ENCODE results near the gene DTNB.
A peak's percentile ranks its signal among the peaks of the same experiment; 100 is the strongest.

DTNB gene

DNA sequence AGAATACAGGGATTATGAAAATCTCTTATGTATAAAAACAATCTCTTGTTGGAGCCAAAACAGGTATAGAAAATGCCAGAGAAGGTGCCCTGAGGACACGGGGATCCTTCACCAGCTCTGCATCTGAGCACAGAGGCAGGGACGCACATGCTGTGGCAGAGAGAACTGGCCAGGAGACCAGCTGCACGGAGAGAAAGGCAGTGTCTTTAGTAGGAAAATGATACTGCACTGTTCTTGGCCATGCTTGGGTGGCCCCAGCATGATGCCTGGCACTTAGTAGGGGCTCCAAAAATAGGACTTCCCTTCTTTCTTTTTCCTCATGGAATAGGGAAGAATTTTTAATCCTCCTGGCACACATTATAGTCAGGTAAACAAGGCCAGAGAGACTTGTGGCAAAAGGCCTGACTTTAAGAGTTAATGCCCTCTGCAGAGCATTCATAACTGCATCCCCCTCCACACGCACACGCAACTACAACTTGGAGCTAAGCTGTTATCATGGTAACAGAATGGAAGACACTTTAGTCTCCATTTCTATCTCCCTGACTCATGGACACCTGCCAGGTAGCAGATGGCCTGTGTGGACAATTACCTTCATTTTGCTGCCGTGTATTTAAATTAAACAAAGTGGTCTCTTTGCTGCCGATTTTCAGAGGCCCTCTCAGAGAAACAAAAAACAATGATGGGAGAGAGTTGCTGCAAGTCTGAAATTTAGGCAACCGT, 271.9 kb downstream of the DTNB start:
- peaks cover 80% of the 10 kb centered on the region for H3K4me1 Mint-ChIP-seq
- no peak overlapping the region for H3K4me3 Mint-ChIP-seq
- no peaks in the 10 kb centered on the region for H3K27me3 Mint-ChIP-seq
- no peaks in the 10 kb centered on the region for H3K36me3 Mint-ChIP-seq
- H3K9me3 Mint-ChIP-seq = no peaks in the 10 kb centered on the region
- H3K27ac Mint-ChIP-seq = peak overlapping the region; percentile 80
- ATAC-seq = no peak

DNA sequence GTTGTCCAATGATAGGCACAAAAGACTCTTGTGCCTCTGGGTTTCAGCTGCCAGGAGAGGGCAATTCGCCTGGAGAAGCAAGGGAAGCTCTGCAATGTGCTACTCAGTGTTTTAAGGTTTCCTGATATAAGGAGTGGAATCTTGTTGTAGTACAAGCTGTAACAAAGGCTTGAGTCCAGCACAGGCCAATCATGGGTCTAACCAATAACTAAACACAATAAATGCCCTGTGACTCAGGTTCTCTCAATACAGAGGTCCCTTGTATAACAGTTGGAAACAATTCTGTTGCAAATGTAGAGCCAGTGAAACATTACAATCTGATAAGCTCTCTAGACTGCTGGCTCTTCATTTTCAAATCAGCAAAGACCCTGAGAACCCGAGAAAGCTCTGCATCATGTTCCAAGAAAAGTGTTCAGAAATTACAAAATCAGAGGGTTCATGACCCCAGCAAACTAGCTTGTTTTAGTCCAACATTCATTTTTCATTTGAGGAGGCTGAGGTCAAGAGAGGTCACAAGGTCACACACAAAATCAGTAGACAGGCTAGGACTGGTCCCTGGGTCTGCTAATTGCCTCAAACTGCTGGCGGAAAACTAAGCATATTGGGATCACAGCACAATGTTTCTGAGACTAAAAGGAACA, 272.7 kb downstream of the DTNB start:
- Mint-ChIP-seq H3K4me1 (peaks cover 74% of the 10 kb centered on the region), H3K36me3 (no peaks in the 10 kb centered on the region), H3K27ac (peak overlapping the region; percentile 80), H3K27me3 (no peaks in the 10 kb centered on the region), H3K4me3 (no peak overlapping the region), H3K9me3 (no peaks in the 10 kb centered on the region)
- ATAC-seq = no peak

DNA sequence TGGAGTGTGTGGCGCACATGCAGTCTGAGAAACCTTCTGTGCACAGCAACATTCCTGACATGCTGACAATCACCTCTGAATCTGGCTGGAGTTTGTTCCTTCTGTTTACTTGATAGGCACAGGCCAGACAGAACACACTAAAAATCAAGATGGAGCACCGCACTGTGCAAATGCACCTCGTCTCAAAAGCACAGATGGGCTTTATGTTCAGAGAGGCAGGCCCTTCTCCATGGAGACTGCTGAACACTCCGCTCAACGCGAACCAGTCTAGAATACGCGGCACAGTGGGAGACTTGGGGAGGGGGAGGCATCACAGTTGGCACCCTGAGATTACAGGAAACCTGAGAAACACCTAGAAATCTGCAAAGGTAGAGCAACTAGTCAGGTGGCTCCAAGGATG, 273.2 kb downstream of the DTNB start:
- Mint-ChIP-seq H3K4me3 (no peak overlapping the region), H3K36me3 (no peaks in the 10 kb centered on the region), H3K9me3 (no peaks in the 10 kb centered on the region), H3K27me3 (no peaks in the 10 kb centered on the region), H3K4me1 (peaks cover 70% of the 10 kb centered on the region), H3K27ac (peak overlapping the region; percentile 80)
- no peak for ATAC-seq

DNA sequence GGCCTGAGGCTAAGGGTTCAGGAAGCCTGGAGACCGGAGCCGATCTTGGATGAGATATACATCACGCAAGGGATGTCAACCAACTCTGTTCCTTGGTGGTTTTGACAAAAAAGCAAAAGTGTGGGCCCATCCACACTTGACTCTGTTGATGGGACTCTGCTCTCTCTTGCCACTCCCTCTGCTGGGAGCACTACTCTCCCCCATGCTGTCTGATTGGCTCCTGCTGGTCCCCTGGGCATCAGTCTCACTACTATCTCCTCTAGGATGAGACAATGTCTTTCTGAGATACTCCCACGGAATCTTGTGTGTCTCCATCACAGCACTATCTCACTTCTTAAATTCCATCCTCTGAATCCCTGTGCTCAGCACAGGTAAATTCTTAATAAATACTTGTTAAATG, 274.8 kb downstream of the DTNB start:
- Mint-ChIP-seq H3K27me3 (no peaks in the 10 kb centered on the region), H3K4me1 (peaks cover 58% of the 10 kb centered on the region), H3K9me3 (no peaks in the 10 kb centered on the region), H3K27ac (no peak overlapping the region), H3K4me3 (no peak overlapping the region), H3K36me3 (no peaks in the 10 kb centered on the region)
- no peak for ATAC-seq

DNA sequence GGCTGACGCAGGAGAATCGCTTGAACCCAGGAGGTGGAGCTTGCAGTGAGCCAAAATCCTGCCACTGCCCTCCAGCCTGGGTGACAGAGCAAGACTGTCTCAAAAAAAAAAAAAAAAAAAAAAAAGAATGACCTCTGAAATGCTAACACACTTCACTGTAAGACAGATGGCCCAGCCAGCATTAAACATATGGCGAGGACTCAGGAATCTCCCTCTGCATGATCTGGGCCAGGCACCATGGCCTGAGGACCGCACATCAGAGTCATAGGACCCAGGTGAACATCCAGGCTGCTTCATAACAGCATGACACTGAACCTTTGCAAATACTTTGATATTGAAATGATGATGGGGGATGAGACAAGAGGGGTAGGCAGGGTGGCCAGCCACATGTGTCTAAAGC, 275.6 kb downstream of the DTNB start:
- no peaks in the 10 kb centered on the region for H3K27me3 Mint-ChIP-seq
- H3K27ac Mint-ChIP-seq = no peak overlapping the region
- no peak for ATAC-seq
- H3K36me3 Mint-ChIP-seq = no peaks in the 10 kb centered on the region
- H3K4me1 Mint-ChIP-seq = peaks cover 54% of the 10 kb centered on the region
- H3K4me3 Mint-ChIP-seq = no peak overlapping the region
- no peaks in the 10 kb centered on the region for H3K9me3 Mint-ChIP-seq

DNA sequence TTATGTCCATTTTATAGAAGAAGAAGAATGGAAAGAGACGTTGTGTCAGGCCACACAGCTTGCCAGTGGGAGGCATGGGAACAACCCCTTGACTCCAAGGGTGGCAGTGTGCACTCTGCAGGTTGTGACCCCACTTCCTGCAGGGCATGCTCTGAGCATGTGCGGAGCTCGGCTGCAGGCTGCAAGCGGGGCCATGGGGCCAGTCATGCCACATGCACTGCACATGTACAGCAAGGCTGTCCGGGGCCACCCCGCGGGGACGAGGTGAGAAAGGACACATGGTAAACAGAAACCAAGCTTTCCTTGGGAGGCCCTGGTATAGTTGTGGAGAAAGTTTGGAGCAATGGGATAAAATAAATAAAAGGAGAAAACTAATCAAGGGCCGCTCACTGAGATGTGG, 284.2 kb downstream of the DTNB start:
- no peak for ATAC-seq
- Mint-ChIP-seq H3K27me3 (no peaks in the 10 kb centered on the region), H3K4me1 (peaks cover 54% of the 10 kb centered on the region), H3K36me3 (peaks cover 26% of the 10 kb centered on the region), H3K9me3 (no peaks in the 10 kb centered on the region), H3K27ac (peak overlapping the region; percentile 78), H3K4me3 (no peak overlapping the region)

DNA sequence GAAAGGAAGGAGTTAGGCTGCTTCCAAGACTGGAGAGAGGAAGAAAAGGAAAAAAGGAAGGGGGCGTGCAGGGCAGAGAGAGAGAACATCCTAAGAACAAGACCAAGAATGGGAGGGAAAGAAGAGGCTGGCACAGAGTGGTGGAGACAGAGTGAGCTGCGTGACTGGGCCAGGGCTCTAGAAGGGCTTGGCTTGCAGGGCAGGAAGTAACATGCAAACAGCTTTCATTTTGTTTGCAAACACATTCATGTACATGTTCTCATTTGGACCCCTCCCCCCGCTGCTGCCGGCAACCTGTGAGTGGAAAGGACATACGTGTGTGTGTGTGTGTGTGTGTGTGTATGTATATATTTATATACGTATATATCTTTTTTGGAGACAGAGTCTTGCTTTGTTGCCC, 284.9 kb downstream of the DTNB start:
- Mint-ChIP-seq H3K27me3 (no peaks in the 10 kb centered on the region), H3K4me1 (peaks cover 54% of the 10 kb centered on the region), H3K27ac (peak overlapping the region; percentile 78), H3K4me3 (peak overlapping the region; percentile 56), H3K36me3 (peaks cover 26% of the 10 kb centered on the region), H3K9me3 (no peaks in the 10 kb centered on the region)
- ATAC-seq = peak; percentile 82

DNA sequence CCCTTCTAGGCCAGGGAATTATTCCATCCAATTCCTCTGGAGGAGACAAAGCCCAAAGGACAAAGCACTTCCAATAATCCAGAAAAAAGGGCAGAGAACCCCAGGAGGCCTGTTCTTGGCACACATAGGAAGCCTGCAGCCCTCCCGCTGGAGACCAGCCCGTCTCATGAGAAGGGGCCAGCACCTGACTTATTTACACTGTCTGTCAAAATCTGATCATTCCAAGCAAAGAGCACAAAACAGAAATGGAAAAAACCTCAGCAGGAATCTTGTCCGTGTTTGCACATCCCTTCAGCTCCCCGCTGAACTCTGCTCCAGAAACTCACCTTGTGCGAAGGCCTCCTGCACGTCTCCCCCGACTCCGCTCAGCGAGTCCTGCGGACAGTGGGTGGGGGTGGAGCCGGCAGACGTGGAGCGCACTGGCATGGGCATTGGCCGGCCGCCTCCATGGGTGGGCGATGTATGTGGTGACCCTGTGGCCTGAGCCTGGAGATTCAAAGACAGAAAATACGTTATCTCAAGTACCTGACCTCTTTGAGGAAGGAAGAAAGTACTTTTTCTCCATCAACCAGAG, 285.4 kb downstream of the DTNB start:
- Mint-ChIP-seq H3K4me3 (peak overlapping the region; percentile 56), H3K36me3 (peaks cover 26% of the 10 kb centered on the region), H3K27me3 (no peaks in the 10 kb centered on the region), H3K4me1 (peaks cover 53% of the 10 kb centered on the region), H3K9me3 (no peaks in the 10 kb centered on the region), H3K27ac (peak overlapping the region; percentile 78)
- no peak for ATAC-seq

DNA sequence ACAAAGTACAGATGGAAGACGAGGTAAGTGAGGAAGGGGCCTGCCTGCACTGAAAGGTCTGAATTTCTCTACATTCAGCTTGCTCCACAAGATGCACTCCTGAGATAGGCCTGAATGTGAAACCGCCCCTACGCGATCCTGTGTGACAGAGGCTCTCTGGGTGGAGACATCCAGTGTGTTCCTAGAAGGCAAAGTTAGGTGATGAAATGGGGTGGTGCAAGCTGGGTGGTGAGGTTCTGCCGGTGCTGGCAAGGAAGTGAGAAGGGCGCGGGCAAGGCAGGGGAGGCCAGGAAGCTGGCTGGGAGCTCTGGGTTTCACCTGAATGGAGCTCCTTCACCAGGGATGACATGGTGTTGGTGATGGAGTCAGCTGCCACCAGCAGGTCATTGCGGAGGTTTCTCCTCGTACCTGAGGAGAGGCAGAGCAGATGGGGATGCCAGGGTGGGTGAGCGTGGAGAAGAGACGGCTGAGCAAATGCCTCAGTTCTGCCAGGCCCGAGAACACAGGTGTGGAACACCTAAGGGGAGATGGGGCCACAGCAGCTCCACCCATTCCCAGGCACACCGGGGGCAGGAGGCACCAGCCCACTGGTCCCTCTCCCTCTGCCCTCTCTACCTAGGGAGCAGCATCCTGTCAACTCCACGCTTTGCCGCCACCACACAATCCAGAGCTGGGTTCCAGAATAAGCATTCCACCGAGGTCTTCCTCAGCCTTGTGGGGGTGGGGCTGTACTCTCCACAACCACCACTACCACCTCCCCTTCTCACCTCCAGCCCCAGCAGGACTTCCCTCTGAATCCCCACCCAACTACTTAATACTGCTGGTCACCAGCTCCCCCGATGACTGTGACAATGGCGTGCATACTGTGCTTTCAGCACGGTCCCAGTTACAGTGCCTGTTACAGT, 286.2 kb downstream of the DTNB start:
- Mint-ChIP-seq H3K4me3 (peak overlapping the region; percentile 56), H3K9me3 (no peaks in the 10 kb centered on the region), H3K4me1 (peaks cover 49% of the 10 kb centered on the region), H3K27me3 (no peaks in the 10 kb centered on the region), H3K36me3 (peaks cover 26% of the 10 kb centered on the region), H3K27ac (peak overlapping the region; percentile 78)
- no peak for ATAC-seq

DNA sequence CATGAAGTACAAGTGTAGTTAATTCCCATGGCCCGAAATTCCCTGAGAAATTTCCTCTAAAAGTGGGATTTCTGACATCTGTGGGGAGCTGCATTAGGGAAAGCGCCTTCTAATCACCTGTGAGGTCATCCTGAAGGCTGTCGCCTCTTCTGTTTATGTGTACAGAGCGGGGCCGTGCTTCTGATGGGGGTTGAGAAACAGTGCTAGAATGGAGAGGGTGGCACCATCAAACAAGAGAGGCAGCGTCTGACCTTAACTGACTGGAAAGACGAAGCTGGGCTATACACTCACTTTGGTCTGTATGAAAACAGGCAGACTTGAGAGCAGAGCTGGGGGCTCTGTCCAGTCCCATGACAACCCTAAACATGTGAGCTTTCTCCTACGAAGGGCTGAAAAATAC, 287.5 kb downstream of the DTNB start:
- Mint-ChIP-seq H3K36me3 (peaks cover 26% of the 10 kb centered on the region), H3K4me1 (peaks cover 52% of the 10 kb centered on the region), H3K27me3 (no peaks in the 10 kb centered on the region), H3K9me3 (no peaks in the 10 kb centered on the region), H3K4me3 (no peak overlapping the region), H3K27ac (no peak overlapping the region)
- no peak for ATAC-seq

DNA sequence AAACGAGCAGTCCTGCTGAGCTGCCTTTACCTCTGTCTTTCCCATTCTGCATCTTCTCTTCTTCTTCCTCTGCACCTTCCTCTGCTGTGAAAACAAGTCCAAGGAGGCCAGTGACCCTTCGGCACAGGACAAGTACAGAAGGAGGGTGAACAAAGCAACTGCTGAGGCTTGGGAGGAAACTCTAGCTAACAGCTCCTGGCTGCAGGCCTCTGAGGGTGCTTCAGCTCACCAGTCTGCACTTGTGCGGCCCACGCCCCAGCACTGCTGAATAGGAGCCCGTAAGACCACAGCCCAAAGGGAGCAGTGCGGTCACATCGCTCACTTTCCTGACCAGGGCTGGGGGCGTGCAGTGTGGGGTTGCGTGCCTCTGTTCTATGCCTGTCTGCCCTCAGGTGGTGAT, 289.6 kb downstream of the DTNB start:
- H3K4me3 Mint-ChIP-seq = no peak overlapping the region
- H3K27me3 Mint-ChIP-seq = no peaks in the 10 kb centered on the region
- H3K4me1 Mint-ChIP-seq = peaks cover 56% of the 10 kb centered on the region
- no peak overlapping the region for H3K27ac Mint-ChIP-seq
- no peaks in the 10 kb centered on the region for H3K9me3 Mint-ChIP-seq
- no peak for ATAC-seq
- H3K36me3 Mint-ChIP-seq = peaks cover 18% of the 10 kb centered on the region

DNA sequence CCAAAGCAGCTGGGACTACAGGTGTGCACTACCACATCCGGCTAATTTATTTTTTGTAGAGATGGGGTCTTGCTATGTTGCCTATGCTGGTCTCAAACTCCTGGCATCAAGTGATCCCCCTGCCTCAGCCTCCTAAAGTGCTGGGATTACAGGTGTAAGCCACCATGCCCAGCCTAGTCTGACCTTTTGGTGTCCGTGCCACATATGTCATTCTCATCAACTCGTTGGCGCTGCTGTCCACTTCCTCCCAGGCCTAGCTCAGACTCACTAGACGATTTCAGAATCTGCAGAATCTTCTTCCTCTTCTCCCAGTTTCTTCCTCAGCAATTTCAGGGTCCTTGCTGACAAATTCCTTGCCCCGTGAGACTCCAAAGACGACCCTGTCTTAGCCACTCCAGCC, 291.9 kb downstream of the DTNB start:
- H3K4me1 Mint-ChIP-seq = peaks cover 54% of the 10 kb centered on the region
- no peak overlapping the region for H3K4me3 Mint-ChIP-seq
- no peak for ATAC-seq
- no peaks in the 10 kb centered on the region for H3K27me3 Mint-ChIP-seq
- H3K27ac Mint-ChIP-seq = peak overlapping the region; percentile 20
- H3K36me3 Mint-ChIP-seq = peaks cover 3% of the 10 kb centered on the region
- H3K9me3 Mint-ChIP-seq = no peaks in the 10 kb centered on the region

DNA sequence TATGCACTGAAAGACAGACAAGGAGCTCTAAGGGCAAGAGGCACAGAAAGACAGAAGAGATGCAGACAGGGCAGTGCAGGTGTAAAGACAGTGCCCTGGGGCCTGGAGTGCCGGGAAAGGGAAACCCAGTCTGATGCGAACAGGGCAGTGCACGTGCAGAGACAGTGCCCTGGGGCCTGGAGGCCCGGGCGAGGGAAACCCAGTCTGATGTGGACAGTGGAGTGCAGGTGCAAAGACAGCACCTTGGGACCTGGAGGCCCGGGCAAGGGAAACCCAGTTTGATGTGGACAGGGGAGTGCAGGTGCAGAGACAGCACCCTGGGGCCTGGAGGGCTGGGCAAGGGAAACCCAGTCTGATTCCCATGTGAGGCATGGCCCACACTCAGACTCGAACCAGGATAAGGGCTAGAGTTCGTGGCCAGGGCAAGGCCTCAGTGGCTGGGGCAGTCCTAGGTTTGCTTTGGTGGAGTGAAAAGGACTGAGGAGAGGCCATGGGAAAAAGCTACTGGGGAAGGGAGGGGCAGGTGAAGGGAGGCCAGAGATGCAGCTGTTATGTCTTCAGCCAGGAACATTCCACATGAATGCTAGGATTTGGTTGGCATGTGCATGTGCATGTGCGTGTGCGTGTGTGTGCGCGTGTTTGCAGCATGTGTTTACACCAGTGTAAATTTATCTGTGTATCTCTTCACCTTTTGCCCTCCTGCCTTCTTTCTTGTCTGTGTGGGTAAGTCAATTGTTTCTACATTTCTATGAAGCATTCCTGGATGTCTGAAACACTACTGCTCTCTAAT, 292.6 kb downstream of the DTNB start:
- Mint-ChIP-seq H3K36me3 (no peaks in the 10 kb centered on the region), H3K4me3 (no peak overlapping the region), H3K27ac (peak overlapping the region; percentile 96), H3K27me3 (no peaks in the 10 kb centered on the region), H3K4me1 (peaks cover 58% of the 10 kb centered on the region), H3K9me3 (no peaks in the 10 kb centered on the region)
- ATAC-seq = no peak

DNA sequence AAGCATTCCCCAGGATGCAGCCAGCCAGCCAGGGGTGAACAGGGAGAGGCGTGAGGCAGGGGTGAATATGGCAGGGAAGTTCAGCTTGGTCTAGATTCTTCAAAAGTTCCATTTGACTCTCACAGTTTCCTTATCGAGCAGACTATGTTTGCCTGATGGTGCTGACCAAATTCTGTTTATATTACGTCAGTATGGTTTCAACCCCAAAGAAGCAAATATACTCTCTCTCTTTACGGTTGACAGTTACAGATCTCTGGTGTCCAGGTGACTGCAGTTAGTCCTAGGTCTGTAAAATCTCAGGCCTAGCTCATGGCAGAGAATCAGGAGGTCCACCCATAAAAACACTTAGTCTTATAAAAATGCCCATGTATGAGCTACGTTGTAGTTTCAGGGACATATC, 293.4 kb downstream of the DTNB start:
- no peaks in the 10 kb centered on the region for H3K9me3 Mint-ChIP-seq
- H3K27me3 Mint-ChIP-seq = no peaks in the 10 kb centered on the region
- peak overlapping the region; percentile 96 for H3K27ac Mint-ChIP-seq
- no peak overlapping the region for H3K4me3 Mint-ChIP-seq
- no peaks in the 10 kb centered on the region for H3K36me3 Mint-ChIP-seq
- H3K4me1 Mint-ChIP-seq = peaks cover 59% of the 10 kb centered on the region
- ATAC-seq = no peak

DNA sequence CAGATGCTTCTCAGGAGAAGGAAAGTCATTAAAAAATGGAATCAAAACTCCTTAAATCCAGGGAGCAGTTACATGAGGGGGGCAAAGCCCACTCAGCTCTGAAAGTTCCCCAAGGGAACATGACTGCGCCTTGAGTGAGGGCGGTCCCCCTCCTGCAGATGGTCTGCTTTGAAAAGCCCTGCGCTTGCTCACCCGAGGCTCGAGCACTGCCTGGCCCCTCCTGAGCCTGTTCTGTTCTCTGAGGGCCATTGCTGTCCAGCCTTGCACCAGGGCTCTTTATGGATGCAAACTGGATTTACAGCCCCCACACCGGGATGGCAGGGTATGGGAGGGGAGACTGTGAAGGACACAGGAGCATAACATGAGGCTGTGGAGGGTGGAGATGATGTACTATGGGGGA, 293.8 kb downstream of the DTNB start:
- H3K9me3 Mint-ChIP-seq = no peaks in the 10 kb centered on the region
- no peak overlapping the region for H3K4me3 Mint-ChIP-seq
- no peaks in the 10 kb centered on the region for H3K27me3 Mint-ChIP-seq
- no peak for ATAC-seq
- H3K27ac Mint-ChIP-seq = peak overlapping the region; percentile 96
- H3K4me1 Mint-ChIP-seq = peaks cover 59% of the 10 kb centered on the region
- no peaks in the 10 kb centered on the region for H3K36me3 Mint-ChIP-seq
